ENCODE results near the gene MAJIN. TPM values are rescaled to one million over a fixed set of nuclear protein-coding genes. Genes with fewer than 3 reads are reported as not detected.
A peak's percentile ranks its signal among the peaks of the same experiment; 100 is the strongest.

Gene MAJIN
- total and polyA plus RNA-seq, 2 experiments from 2014 or later: not detected

DNA sequence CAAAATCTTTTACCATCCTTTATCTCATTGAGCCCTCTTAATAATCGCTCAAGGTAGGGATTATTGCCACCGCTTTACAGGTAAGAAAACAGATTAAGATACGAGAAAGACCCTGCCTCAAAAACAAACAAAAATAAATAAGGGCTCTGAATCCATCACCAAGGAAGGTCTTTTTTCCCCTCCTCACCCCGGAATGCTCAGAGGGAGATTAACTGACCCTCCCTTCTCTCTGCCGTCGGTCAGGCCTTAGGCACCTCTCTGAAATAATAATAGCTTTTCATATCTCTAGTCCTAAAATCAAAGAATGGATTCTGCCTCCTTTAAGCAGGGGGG is 54.3 kb downstream of the MAJIN start:
- H3K9me3 Mint-ChIP-seq: no peaks in the 10 kb centered on the region
- TF ChIP-seq JUNB (IDR thresholded peaks at IDR 0.05; ENCODE audit: unreplicated experiment) (no peak), ZNF114 (CRISPR knock-in tag; IDR thresholded peaks at IDR 0.05) (no peak), NANOG (IDR thresholded peaks at IDR 0.05; ENCODE audit: borderline replicate concordance) (no peak), EZH2 (IDR thresholded peaks at IDR 0.05; ENCODE audit: low read depth, unreplicated experiment) (no peak), STAT1 (IDR thresholded peaks at IDR 0.05; ENCODE audit: unreplicated experiment) (no peak), ZNF331 (CRISPR knock-in tag; IDR thresholded peaks at IDR 0.05; ENCODE audit: low read depth) (no peak), EZH2phosphoT487 (IDR thresholded peaks at IDR 0.05; ENCODE audit: unreplicated experiment) (no peak), POLR2AphosphoS5 (IDR thresholded peaks at IDR 0.05; ENCODE audit: low read depth) (no peak), CREB1 (CRISPR knock-in tag; IDR thresholded peaks at IDR 0.05; ENCODE audit: low read depth) (no peak)
- TF ChIP-seq, protein P1, sequence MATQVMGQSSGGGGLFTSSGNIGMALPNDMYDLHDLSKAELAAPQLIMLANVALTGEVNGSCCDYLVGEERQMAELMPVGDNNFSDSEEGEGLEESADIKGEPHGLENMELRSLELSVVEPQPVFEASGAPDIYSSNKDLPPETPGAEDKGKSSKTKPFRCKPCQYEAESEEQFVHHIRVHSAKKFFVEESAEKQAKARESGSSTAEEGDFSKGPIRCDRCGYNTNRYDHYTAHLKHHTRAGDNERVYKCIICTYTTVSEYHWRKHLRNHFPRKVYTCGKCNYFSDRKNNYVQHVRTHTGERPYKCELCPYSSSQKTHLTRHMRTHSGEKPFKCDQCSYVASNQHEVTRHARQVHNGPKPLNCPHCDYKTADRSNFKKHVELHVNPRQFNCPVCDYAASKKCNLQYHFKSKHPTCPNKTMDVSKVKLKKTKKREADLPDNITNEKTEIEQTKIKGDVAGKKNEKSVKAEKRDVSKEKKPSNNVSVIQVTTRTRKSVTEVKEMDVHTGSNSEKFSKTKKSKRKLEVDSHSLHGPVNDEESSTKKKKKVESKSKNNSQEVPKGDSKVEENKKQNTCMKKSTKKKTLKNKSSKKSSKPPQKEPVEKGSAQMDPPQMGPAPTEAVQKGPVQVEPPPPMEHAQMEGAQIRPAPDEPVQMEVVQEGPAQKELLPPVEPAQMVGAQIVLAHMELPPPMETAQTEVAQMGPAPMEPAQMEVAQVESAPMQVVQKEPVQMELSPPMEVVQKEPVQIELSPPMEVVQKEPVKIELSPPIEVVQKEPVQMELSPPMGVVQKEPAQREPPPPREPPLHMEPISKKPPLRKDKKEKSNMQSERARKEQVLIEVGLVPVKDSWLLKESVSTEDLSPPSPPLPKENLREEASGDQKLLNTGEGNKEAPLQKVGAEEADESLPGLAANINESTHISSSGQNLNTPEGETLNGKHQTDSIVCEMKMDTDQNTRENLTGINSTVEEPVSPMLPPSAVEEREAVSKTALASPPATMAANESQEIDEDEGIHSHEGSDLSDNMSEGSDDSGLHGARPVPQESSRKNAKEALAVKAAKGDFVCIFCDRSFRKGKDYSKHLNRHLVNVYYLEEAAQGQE (IDR thresholded peaks at IDR 0.05; ENCODE audit: unreplicated experiment): no peak
- TF ChIP-seq, protein P2, sequence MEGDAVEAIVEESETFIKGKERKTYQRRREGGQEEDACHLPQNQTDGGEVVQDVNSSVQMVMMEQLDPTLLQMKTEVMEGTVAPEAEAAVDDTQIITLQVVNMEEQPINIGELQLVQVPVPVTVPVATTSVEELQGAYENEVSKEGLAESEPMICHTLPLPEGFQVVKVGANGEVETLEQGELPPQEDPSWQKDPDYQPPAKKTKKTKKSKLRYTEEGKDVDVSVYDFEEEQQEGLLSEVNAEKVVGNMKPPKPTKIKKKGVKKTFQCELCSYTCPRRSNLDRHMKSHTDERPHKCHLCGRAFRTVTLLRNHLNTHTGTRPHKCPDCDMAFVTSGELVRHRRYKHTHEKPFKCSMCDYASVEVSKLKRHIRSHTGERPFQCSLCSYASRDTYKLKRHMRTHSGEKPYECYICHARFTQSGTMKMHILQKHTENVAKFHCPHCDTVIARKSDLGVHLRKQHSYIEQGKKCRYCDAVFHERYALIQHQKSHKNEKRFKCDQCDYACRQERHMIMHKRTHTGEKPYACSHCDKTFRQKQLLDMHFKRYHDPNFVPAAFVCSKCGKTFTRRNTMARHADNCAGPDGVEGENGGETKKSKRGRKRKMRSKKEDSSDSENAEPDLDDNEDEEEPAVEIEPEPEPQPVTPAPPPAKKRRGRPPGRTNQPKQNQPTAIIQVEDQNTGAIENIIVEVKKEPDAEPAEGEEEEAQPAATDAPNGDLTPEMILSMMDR (conservative IDR thresholded peaks at IDR 0.05; ENCODE audit: low read depth in 2 of 2): no peak
- TF ChIP-seq, protein P3, sequence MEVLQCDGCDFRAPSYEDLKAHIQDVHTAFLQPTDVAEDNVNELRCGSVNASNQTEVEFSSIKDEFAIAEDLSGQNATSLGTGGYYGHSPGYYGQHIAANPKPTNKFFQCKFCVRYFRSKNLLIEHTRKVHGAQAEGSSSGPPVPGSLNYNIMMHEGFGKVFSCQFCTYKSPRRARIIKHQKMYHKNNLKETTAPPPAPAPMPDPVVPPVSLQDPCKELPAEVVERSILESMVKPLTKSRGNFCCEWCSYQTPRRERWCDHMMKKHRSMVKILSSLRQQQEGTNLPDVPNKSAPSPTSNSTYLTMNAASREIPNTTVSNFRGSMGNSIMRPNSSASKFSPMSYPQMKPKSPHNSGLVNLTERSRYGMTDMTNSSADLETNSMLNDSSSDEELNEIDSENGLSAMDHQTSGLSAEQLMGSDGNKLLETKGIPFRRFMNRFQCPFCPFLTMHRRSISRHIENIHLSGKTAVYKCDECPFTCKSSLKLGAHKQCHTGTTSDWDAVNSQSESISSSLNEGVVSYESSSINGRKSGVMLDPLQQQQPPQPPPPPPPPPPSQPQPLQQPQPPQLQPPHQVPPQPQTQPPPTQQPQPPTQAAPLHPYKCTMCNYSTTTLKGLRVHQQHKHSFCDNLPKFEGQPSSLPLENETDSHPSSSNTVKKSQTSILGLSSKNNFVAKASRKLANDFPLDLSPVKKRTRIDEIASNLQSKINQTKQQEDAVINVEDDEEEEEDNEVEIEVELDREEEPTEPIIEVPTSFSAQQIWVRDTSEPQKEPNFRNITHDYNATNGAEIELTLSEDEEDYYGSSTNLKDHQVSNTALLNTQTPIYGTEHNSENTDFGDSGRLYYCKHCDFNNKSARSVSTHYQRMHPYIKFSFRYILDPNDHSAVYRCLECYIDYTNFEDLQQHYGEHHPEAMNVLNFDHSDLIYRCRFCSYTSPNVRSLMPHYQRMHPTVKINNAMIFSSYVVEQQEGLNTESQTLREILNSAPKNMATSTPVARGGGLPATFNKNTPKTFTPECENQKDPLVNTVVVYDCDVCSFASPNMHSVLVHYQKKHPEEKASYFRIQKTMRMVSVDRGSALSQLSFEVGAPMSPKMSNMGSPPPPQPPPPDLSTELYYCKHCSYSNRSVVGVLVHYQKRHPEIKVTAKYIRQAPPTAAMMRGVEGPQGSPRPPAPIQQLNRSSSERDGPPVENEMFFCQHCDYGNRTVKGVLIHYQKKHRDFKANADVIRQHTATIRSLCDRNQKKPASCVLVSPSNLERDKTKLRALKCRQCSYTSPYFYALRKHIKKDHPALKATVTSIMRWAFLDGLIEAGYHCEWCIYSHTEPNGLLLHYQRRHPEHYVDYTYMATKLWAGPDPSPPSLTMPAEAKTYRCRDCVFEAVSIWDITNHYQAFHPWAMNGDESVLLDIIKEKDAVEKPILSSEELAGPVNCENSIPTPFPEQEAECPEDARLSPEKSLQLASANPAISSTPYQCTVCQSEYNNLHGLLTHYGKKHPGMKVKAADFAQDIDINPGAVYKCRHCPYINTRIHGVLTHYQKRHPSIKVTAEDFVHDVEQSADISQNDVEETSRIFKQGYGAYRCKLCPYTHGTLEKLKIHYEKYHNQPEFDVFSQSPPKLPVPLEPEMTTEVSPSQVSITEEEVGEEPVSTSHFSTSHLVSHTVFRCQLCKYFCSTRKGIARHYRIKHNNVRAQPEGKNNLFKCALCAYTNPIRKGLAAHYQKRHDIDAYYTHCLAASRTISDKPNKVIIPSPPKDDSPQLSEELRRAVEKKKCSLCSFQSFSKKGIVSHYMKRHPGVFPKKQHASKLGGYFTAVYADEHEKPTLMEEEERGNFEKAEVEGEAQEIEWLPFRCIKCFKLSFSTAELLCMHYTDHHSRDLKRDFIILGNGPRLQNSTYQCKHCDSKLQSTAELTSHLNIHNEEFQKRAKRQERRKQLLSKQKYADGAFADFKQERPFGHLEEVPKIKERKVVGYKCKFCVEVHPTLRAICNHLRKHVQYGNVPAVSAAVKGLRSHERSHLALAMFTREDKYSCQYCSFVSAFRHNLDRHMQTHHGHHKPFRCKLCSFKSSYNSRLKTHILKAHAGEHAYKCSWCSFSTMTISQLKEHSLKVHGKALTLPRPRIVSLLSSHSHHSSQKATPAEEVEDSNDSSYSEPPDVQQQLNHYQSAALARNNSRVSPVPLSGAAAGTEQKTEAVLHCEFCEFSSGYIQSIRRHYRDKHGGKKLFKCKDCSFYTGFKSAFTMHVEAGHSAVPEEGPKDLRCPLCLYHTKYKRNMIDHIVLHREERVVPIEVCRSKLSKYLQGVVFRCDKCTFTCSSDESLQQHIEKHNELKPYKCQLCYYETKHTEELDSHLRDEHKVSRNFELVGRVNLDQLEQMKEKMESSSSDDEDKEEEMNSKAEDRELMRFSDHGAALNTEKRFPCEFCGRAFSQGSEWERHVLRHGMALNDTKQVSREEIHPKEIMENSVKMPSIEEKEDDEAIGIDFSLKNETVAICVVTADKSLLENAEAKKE (CRISPR knock-in tag; IDR thresholded peaks at IDR 0.05): no peak
- TF ChIP-seq, protein P4, sequence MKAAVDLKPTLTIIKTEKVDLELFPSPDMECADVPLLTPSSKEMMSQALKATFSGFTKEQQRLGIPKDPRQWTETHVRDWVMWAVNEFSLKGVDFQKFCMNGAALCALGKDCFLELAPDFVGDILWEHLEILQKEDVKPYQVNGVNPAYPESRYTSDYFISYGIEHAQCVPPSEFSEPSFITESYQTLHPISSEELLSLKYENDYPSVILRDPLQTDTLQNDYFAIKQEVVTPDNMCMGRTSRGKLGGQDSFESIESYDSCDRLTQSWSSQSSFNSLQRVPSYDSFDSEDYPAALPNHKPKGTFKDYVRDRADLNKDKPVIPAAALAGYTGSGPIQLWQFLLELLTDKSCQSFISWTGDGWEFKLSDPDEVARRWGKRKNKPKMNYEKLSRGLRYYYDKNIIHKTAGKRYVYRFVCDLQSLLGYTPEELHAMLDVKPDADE (IDR thresholded peaks at IDR 0.05): no peak
- H3K27me3 Mint-ChIP-seq (ENCODE audit: insufficient read depth, low read depth, poor library complexity): peaks cover 7% of the 10 kb centered on the region
- Histone ChIP-seq H3K27ac (ENCODE audit: low read depth) (peak overlapping the region; percentile 6), H3K9me2 (ENCODE audit: insufficient read depth) (no peaks in the 10 kb centered on the region), H3K4me1 (ENCODE audit: insufficient read depth) (peaks cover 8% of the 10 kb centered on the region), H2AFZ (peak overlapping the region; percentile 1; the same call in 1 of the 2 replicates), H4K20me1 (replicated peaks; ENCODE audit: insufficient read depth) (no peaks in the 10 kb centered on the region), H3F3A (replicated peaks; ENCODE audit: low read depth) (no peaks in the 10 kb centered on the region), H3K4me2 (peak overlapping the region; percentile 69), H3K36me3 (ENCODE audit: insufficient read depth) (no peaks in the 10 kb centered on the region), H3K79me2 (replicated peaks; ENCODE audit: insufficient read depth) (no peaks in the 10 kb centered on the region; the same call in 1 of the 2 replicates), H3K27me3 (ENCODE audit: insufficient read depth) (no peaks in the 10 kb centered on the region), H3K4me3 (peak overlapping the region; percentile 47)
- DNase-seq (ENCODE audit: low spot score) (peak; percentile 30), ATAC-seq (no peak)
- H3K4me3 Mint-ChIP-seq: peak overlapping the region; percentile 91
- peak overlapping the region; percentile 96 for H3K27ac Mint-ChIP-seq
- H3K4me1 Mint-ChIP-seq: peaks cover 17% of the 10 kb centered on the region
- no peaks in the 10 kb centered on the region for H3K36me3 Mint-ChIP-seq (ENCODE audit: low read depth)
